ENCODE measurements around the gene RBM10.

Gene RBM10

GRCh38 chrX:47168495-47169073 lies 23.6 kb downstream of the RBM10 start:
- Mint-ChIP-seq H3K27ac (peak overlapping the region; percentile 75), H3K9me3 (no peaks in the 10 kb centered on the region), H3K4me3 (no peak overlapping the region), H3K4me1 (peaks cover 6% of the 10 kb centered on the region), H3K36me3 (peaks cover 58% of the 10 kb centered on the region)
- ATAC-seq (no peak), DNase-seq (ENCODE audit: low spot score in 2 of 2) (no peak)

- DNase-seq (ENCODE audit: low spot score in 2 of 2) (no peak), ATAC-seq (no peak)
- H3K4me3 Mint-ChIP-seq = no peak overlapping the region
- H3K4me1 Mint-ChIP-seq = peaks cover 6% of the 10 kb centered on the region
- no peak overlapping the region for H3K27ac Mint-ChIP-seq
- H3K9me3 Mint-ChIP-seq = no peaks in the 10 kb centered on the region
- peaks cover 58% of the 10 kb centered on the region for H3K36me3 Mint-ChIP-seq
Observed at GRCh38 chrX:47169273-47169672, 24.3 kb downstream of the RBM10 start.

GRCh38 chrX:47169726-47170515 lies 24.9 kb downstream of the RBM10 start:
- H3K4me3 Mint-ChIP-seq = no peak overlapping the region
- no peaks in the 10 kb centered on the region for H3K9me3 Mint-ChIP-seq
- peaks cover 58% of the 10 kb centered on the region for H3K36me3 Mint-ChIP-seq
- no peak overlapping the region for H3K27ac Mint-ChIP-seq
- ATAC-seq (no peak), DNase-seq (ENCODE audit: low spot score in 2 of 2) (no peak)
- peaks cover 6% of the 10 kb centered on the region for H3K4me1 Mint-ChIP-seq

- H3K27ac Mint-ChIP-seq = no peak overlapping the region
Observed at GRCh38 chrX:47170861-47171692, 26.1 kb downstream of the RBM10 start.

GRCh38 chrX:47171996-47172395 lies 27.0 kb downstream of the RBM10 start:
- H3K36me3 Mint-ChIP-seq = peaks cover 75% of the 10 kb centered on the region

More at GRCh38 chrX:47170861-47171692, 26.1 kb downstream of the RBM10 start:
- peaks cover 6% of the 10 kb centered on the region for H3K4me1 Mint-ChIP-seq
- DNase-seq (ENCODE audit: low spot score in 2 of 2) (no peak), ATAC-seq (no peak)
- H3K36me3 Mint-ChIP-seq = peaks cover 66% of the 10 kb centered on the region
- no peak overlapping the region for H3K4me3 Mint-ChIP-seq
- no peaks in the 10 kb centered on the region for H3K9me3 Mint-ChIP-seq

GRCh38 chrX:47172549-47172948 lies 27.5 kb downstream of the RBM10 start:
- H3K27ac Mint-ChIP-seq = peak overlapping the region; percentile 54
- peaks cover 14% of the 10 kb centered on the region for H3K4me1 Mint-ChIP-seq
- peaks cover 80% of the 10 kb centered on the region for H3K36me3 Mint-ChIP-seq
- DNase-seq (ENCODE audit: low spot score in 2 of 2) (no peak), ATAC-seq (no peak)
- H3K9me3 Mint-ChIP-seq = no peaks in the 10 kb centered on the region
- no peak overlapping the region for H3K4me3 Mint-ChIP-seq

More at GRCh38 chrX:47171996-47172395, 27.0 kb downstream of the RBM10 start:
- Mint-ChIP-seq H3K4me3 (no peak overlapping the region), H3K4me1 (peaks cover 14% of the 10 kb centered on the region), H3K9me3 (no peaks in the 10 kb centered on the region), H3K27ac (peak overlapping the region; percentile 54)
- no peak for DNase-seq (ENCODE audit: low spot score in 2 of 2)
- ATAC-seq = no peak

GRCh38 chrX:47172971-47173792 lies 28.2 kb downstream of the RBM10 start:
- ATAC-seq (no peak), DNase-seq (ENCODE audit: low spot score in 2 of 2) (no peak)
- H3K27ac Mint-ChIP-seq = no peak overlapping the region
- H3K4me3 Mint-ChIP-seq = no peak overlapping the region
- no peaks in the 10 kb centered on the region for H3K9me3 Mint-ChIP-seq
- H3K4me1 Mint-ChIP-seq = peaks cover 19% of the 10 kb centered on the region
- H3K36me3 Mint-ChIP-seq = peaks cover 86% of the 10 kb centered on the region

- H3K36me3 Mint-ChIP-seq = peaks cover 86% of the 10 kb centered on the region
- H3K4me1 Mint-ChIP-seq = peaks cover 14% of the 10 kb centered on the region
- DNase-seq (ENCODE audit: low spot score in 2 of 2) = no peak
- no peak for ATAC-seq
- no peak overlapping the region for H3K4me3 Mint-ChIP-seq
- H3K9me3 Mint-ChIP-seq = no peaks in the 10 kb centered on the region
- H3K27ac Mint-ChIP-seq = no peak overlapping the region
Observed at GRCh38 chrX:47174376-47174775, 29.4 kb downstream of the RBM10 start.

- DNase-seq (ENCODE audit: low spot score in 2 of 2) (no peak), ATAC-seq (no peak)
- Mint-ChIP-seq H3K27ac (no peak overlapping the region), H3K36me3 (peaks cover 86% of the 10 kb centered on the region), H3K9me3 (no peaks in the 10 kb centered on the region), H3K4me3 (no peak overlapping the region), H3K4me1 (peaks cover 14% of the 10 kb centered on the region)
Observed at GRCh38 chrX:47174846-47175587, 30.0 kb downstream of the RBM10 start.

- DNase-seq (ENCODE audit: low spot score in 2 of 2) = no peak
- Mint-ChIP-seq H3K4me3 (no peak overlapping the region), H3K4me1 (peaks cover 14% of the 10 kb centered on the region), H3K36me3 (peaks cover 86% of the 10 kb centered on the region), H3K27ac (no peak overlapping the region), H3K9me3 (no peaks in the 10 kb centered on the region)
- no peak for ATAC-seq
Observed at GRCh38 chrX:47175588-47175980, 30.6 kb downstream of the RBM10 start.

- no peak overlapping the region for H3K4me3 Mint-ChIP-seq
- H3K27ac Mint-ChIP-seq = peak overlapping the region; percentile 86
- no peaks in the 10 kb centered on the region for H3K9me3 Mint-ChIP-seq
- ATAC-seq (no peak), DNase-seq (ENCODE audit: low spot score in 2 of 2) (no peak)
- H3K4me1 Mint-ChIP-seq = peaks cover 14% of the 10 kb centered on the region
- H3K36me3 Mint-ChIP-seq = peaks cover 86% of the 10 kb centered on the region
Observed at GRCh38 chrX:47176101-47176740, 31.2 kb downstream of the RBM10 start.

GRCh38 chrX:47177079-47177478 lies 32.1 kb downstream of the RBM10 start:
- Mint-ChIP-seq H3K4me3 (no peak overlapping the region), H3K9me3 (no peaks in the 10 kb centered on the region), H3K27ac (peak overlapping the region; percentile 86), H3K4me1 (peaks cover 14% of the 10 kb centered on the region), H3K36me3 (peaks cover 78% of the 10 kb centered on the region)
- DNase-seq (ENCODE audit: low spot score in 2 of 2) = no peak
- ATAC-seq = peak; percentile 50

GRCh38 chrX:47178337-47178736 lies 33.3 kb downstream of the RBM10 start:
- H3K4me3 Mint-ChIP-seq = no peak overlapping the region
- ATAC-seq = no peak
- no peak overlapping the region for H3K27ac Mint-ChIP-seq
- H3K9me3 Mint-ChIP-seq = no peaks in the 10 kb centered on the region
- H3K4me1 Mint-ChIP-seq = peaks cover 14% of the 10 kb centered on the region
- no peak for DNase-seq (ENCODE audit: low spot score in 2 of 2)
- H3K36me3 Mint-ChIP-seq = peaks cover 77% of the 10 kb centered on the region
